ENCODE measurements around the gene ANXA2R. TPM values are rescaled to one million over a fixed set of nuclear protein-coding genes. Genes with fewer than 3 reads are reported as not detected.

ANXA2R gene
- total and polyA plus RNA-seq, 9 of the 15 experiments (the other 6 are each of a cell fraction or from before 2014, with no cell fraction given), result 2.1 to 4.8 (median 3.4) TPM

DNA sequence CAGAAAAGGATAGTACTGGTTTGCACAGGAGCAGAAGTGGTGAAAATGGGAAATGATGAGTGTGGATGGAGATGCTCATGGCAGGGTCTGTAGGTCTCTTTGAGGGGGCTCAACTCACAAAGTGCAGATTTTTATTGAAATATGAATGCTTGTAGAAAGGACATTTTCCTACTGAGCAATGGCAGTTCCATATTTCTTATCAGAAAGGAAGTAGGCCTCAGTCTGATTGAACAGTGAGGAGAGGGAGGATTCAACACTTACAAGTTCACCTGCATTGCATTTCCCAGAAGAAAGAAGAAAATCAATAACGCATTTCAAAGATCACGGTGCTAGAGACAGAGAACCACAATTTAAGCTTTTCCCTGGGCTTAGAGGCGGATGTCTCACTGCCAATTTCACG is 49.2 kb downstream of the ANXA2R start (continued):
- TF ChIP-seq, protein P1, sequence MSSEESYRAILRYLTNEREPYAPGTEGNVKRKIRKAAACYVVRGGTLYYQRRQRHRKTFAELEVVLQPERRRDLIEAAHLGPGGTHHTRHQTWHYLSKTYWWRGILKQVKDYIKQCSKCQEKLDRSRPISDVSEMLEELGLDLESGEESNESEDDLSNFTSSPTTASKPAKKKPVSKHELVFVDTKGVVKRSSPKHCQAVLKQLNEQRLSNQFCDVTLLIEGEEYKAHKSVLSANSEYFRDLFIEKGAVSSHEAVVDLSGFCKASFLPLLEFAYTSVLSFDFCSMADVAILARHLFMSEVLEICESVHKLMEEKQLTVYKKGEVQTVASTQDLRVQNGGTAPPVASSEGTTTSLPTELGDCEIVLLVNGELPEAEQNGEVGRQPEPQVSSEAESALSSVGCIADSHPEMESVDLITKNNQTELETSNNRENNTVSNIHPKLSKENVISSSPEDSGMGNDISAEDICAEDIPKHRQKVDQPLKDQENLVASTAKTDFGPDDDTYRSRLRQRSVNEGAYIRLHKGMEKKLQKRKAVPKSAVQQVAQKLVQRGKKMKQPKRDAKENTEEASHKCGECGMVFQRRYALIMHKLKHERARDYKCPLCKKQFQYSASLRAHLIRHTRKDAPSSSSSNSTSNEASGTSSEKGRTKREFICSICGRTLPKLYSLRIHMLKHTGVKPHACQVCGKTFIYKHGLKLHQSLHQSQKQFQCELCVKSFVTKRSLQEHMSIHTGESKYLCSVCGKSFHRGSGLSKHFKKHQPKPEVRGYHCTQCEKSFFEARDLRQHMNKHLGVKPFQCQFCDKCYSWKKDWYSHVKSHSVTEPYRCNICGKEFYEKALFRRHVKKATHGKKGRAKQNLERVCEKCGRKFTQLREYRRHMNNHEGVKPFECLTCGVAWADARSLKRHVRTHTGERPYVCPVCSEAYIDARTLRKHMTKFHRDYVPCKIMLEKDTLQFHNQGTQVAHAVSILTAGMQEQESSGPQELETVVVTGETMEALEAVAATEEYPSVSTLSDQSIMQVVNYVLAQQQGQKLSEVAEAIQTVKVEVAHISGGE (CRISPR knock-in tag; IDR thresholded peaks at IDR 0.05), result 0 out of 6 replicates have a peak, but pooled peaks of 1 of the 3 experiments have one; percentile 18
- peak; percentile 79 for TF ChIP-seq ZNF311 (CRISPR knock-in tag; IDR thresholded peaks at IDR 0.05)
- no peak for TF ChIP-seq ZBTB1 (CRISPR knock-in tag; IDR thresholded peaks at IDR 0.05; ENCODE audit: borderline replicate concordance, low read depth)
- TF ChIP-seq PYGO2 (tag; IDR thresholded peaks at IDR 0.05), result peak; percentile 57; the same call in 1 of the 2 replicates
- TF ChIP-seq, protein P2, sequence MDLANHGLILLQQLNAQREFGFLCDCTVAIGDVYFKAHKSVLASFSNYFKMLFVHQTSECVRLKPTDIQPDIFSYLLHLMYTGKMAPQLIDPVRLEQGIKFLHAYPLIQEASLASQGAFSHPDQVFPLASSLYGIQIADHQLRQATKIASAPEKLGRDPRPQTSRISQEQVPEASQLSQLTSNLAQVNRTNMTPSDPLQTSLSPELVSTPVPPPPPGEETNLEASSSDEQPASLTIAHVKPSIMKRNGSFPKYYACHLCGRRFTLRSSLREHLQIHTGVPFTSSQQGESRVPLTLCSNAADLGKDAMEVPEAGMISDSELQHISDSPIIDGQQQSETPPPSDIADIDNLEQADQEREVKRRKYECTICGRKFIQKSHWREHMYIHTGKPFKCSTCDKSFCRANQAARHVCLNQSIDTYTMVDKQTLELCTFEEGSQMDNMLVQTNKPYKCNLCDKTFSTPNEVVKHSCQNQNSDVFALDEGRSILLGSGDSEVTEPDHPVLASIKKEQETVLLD (IDR thresholded peaks at IDR 0.05), result no peak
- TF ChIP-seq PCBP2 (IDR thresholded peaks at IDR 0.05; ENCODE audit: low read depth, low read length, poor library complexity, severe bottlenecking), result no peak
- TF ChIP-seq, protein P3, sequence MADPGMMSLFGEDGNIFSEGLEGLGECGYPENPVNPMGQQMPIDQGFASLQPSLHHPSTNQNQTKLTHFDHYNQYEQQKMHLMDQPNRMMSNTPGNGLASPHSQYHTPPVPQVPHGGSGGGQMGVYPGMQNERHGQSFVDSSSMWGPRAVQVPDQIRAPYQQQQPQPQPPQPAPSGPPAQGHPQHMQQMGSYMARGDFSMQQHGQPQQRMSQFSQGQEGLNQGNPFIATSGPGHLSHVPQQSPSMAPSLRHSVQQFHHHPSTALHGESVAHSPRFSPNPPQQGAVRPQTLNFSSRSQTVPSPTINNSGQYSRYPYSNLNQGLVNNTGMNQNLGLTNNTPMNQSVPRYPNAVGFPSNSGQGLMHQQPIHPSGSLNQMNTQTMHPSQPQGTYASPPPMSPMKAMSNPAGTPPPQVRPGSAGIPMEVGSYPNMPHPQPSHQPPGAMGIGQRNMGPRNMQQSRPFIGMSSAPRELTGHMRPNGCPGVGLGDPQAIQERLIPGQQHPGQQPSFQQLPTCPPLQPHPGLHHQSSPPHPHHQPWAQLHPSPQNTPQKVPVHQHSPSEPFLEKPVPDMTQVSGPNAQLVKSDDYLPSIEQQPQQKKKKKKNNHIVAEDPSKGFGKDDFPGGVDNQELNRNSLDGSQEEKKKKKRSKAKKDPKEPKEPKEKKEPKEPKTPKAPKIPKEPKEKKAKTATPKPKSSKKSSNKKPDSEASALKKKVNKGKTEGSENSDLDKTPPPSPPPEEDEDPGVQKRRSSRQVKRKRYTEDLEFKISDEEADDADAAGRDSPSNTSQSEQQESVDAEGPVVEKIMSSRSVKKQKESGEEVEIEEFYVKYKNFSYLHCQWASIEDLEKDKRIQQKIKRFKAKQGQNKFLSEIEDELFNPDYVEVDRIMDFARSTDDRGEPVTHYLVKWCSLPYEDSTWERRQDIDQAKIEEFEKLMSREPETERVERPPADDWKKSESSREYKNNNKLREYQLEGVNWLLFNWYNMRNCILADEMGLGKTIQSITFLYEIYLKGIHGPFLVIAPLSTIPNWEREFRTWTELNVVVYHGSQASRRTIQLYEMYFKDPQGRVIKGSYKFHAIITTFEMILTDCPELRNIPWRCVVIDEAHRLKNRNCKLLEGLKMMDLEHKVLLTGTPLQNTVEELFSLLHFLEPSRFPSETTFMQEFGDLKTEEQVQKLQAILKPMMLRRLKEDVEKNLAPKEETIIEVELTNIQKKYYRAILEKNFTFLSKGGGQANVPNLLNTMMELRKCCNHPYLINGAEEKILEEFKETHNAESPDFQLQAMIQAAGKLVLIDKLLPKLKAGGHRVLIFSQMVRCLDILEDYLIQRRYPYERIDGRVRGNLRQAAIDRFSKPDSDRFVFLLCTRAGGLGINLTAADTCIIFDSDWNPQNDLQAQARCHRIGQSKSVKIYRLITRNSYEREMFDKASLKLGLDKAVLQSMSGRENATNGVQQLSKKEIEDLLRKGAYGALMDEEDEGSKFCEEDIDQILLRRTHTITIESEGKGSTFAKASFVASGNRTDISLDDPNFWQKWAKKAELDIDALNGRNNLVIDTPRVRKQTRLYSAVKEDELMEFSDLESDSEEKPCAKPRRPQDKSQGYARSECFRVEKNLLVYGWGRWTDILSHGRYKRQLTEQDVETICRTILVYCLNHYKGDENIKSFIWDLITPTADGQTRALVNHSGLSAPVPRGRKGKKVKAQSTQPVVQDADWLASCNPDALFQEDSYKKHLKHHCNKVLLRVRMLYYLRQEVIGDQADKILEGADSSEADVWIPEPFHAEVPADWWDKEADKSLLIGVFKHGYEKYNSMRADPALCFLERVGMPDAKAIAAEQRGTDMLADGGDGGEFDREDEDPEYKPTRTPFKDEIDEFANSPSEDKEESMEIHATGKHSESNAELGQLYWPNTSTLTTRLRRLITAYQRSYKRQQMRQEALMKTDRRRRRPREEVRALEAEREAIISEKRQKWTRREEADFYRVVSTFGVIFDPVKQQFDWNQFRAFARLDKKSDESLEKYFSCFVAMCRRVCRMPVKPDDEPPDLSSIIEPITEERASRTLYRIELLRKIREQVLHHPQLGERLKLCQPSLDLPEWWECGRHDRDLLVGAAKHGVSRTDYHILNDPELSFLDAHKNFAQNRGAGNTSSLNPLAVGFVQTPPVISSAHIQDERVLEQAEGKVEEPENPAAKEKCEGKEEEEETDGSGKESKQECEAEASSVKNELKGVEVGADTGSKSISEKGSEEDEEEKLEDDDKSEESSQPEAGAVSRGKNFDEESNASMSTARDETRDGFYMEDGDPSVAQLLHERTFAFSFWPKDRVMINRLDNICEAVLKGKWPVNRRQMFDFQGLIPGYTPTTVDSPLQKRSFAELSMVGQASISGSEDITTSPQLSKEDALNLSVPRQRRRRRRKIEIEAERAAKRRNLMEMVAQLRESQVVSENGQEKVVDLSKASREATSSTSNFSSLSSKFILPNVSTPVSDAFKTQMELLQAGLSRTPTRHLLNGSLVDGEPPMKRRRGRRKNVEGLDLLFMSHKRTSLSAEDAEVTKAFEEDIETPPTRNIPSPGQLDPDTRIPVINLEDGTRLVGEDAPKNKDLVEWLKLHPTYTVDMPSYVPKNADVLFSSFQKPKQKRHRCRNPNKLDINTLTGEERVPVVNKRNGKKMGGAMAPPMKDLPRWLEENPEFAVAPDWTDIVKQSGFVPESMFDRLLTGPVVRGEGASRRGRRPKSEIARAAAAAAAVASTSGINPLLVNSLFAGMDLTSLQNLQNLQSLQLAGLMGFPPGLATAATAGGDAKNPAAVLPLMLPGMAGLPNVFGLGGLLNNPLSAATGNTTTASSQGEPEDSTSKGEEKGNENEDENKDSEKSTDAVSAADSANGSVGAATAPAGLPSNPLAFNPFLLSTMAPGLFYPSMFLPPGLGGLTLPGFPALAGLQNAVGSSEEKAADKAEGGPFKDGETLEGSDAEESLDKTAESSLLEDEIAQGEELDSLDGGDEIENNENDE (IDR thresholded peaks at IDR 0.05; ENCODE audit: low read depth, low read length), result no peak
- peak; percentile 44; the same call in 1 of the 2 replicates for TF ChIP-seq ZNF79 (CRISPR knock-in tag; IDR thresholded peaks at IDR 0.05; ENCODE audit: low read depth)
- TF ChIP-seq OTX1 (CRISPR knock-in tag; IDR thresholded peaks at IDR 0.05), result peak; percentile 39; the same call in 1 of the 2 replicates

All from K562 (cell line).